ENCODE data around the gene AVPR2. TPM values are rescaled to one million over a fixed set of nuclear protein-coding genes. Genes with fewer than 3 reads are reported as not detected.

AVPR2 gene
- 0.53 TPM for total RNA-seq
- polyA plus RNA-seq = 7.7 TPM

GRCh38 chrX:153903991-153904957, at the start of gene AVPR2:
Gene AVPR2 (plus strand): TSS chrX:153904673. CDS start chrX:153905146, 473 bp downstream.
- WGBS = 40% methylated on average over 26 of the region's 26 CpGs
- DNase-seq (ENCODE audit: extremely low spot score) = no peak
- no peak within 1 kb of the TSS for H3K27ac ChIP-seq (ENCODE audit: low read depth)
- H3K36me3 ChIP-seq (ENCODE audit: insufficient read depth) = no peaks in the 10 kb centered on the region
- no peaks in the 10 kb centered on the region for H3K4me1 ChIP-seq (ENCODE audit: insufficient read depth)
- no peak within 1 kb of the TSS for H3K4me3 ChIP-seq (ENCODE audit: low read depth, low read length)

GRCh38 chrX:153854702-153855101, 49.8 kb upstream of the AVPR2 start:
- Histone ChIP-seq H3K4me3 (ENCODE audit: low read depth, low read length) (no peak overlapping the region), H3K4me1 (ENCODE audit: insufficient read depth) (no peaks in the 10 kb centered on the region), H3K36me3 (ENCODE audit: insufficient read depth) (no peaks in the 10 kb centered on the region), H3K27ac (ENCODE audit: low read depth) (no peak overlapping the region)
- 83% methylated on average over 9 of the region's 9 CpGs for WGBS
- no peak for DNase-seq (ENCODE audit: extremely low spot score)

- no peak for DNase-seq (ENCODE audit: extremely low spot score)
- H3K4me3 ChIP-seq (ENCODE audit: low read depth, low read length) = no peak overlapping the region
- WGBS = 86% methylated on average over 2 of the region's 2 CpGs
- H3K36me3 ChIP-seq (ENCODE audit: insufficient read depth) = no peaks in the 10 kb centered on the region
- H3K27ac ChIP-seq (ENCODE audit: low read depth) = no peak overlapping the region
- H3K4me1 ChIP-seq (ENCODE audit: insufficient read depth) = no peaks in the 10 kb centered on the region
Measured at GRCh38 chrX:153857348-153857903, 47.0 kb upstream of the AVPR2 start.

- Histone ChIP-seq H3K27ac (ENCODE audit: low read depth) (no peak overlapping the region), H3K36me3 (ENCODE audit: insufficient read depth) (no peaks in the 10 kb centered on the region), H3K4me3 (ENCODE audit: low read depth, low read length) (no peak overlapping the region), H3K4me1 (ENCODE audit: insufficient read depth) (no peaks in the 10 kb centered on the region)
- 74% methylated on average over 10 of the region's 10 CpGs for WGBS
- DNase-seq (ENCODE audit: extremely low spot score) = no peak
Measured at GRCh38 chrX:153861151-153861550, 43.3 kb upstream of the AVPR2 start.

GRCh38 chrX:153861733-153862310, 42.7 kb upstream of the AVPR2 start:
- H3K4me1 ChIP-seq (ENCODE audit: insufficient read depth) = no peaks in the 10 kb centered on the region
- H3K27ac ChIP-seq (ENCODE audit: low read depth) = no peak overlapping the region
- DNase-seq (ENCODE audit: extremely low spot score) = no peak
- H3K4me3 ChIP-seq (ENCODE audit: low read depth, low read length) = no peak overlapping the region
- no peaks in the 10 kb centered on the region for H3K36me3 ChIP-seq (ENCODE audit: insufficient read depth)
- WGBS = 53% methylated on average over 21 of the region's 21 CpGs

- WGBS = 40% methylated on average over 21 of the region's 22 CpGs
- DNase-seq (ENCODE audit: extremely low spot score) = no peak
- Histone ChIP-seq H3K4me1 (ENCODE audit: insufficient read depth) (no peaks in the 10 kb centered on the region), H3K27ac (ENCODE audit: low read depth) (no peak overlapping the region), H3K4me3 (ENCODE audit: low read depth, low read length) (no peak overlapping the region), H3K36me3 (ENCODE audit: insufficient read depth) (no peaks in the 10 kb centered on the region)
Measured at GRCh38 chrX:153862369-153863250, 41.9 kb upstream of the AVPR2 start.

GRCh38 chrX:153863251-153863991, 41.1 kb upstream of the AVPR2 start:
- H3K27ac ChIP-seq (ENCODE audit: low read depth) = no peak overlapping the region
- WGBS = 64% methylated on average over 28 of the region's 28 CpGs
- H3K36me3 ChIP-seq (ENCODE audit: insufficient read depth) = no peaks in the 10 kb centered on the region
- H3K4me3 ChIP-seq (ENCODE audit: low read depth, low read length) = no peak overlapping the region
- no peak for DNase-seq (ENCODE audit: extremely low spot score)
- H3K4me1 ChIP-seq (ENCODE audit: insufficient read depth) = no peaks in the 10 kb centered on the region

GRCh38 chrX:153864101-153864500, 40.4 kb upstream of the AVPR2 start:
- WGBS = 90% methylated on average over 10 of the region's 10 CpGs
- H3K4me1 ChIP-seq (ENCODE audit: insufficient read depth) = no peaks in the 10 kb centered on the region
- no peaks in the 10 kb centered on the region for H3K36me3 ChIP-seq (ENCODE audit: insufficient read depth)
- H3K27ac ChIP-seq (ENCODE audit: low read depth) = no peak overlapping the region
- H3K4me3 ChIP-seq (ENCODE audit: low read depth, low read length) = no peak overlapping the region
- no peak for DNase-seq (ENCODE audit: extremely low spot score)

GRCh38 chrX:153864561-153865320, 39.7 kb upstream of the AVPR2 start:
- Histone ChIP-seq H3K27ac (ENCODE audit: low read depth) (no peak overlapping the region), H3K4me3 (ENCODE audit: low read depth, low read length) (no peak overlapping the region), H3K36me3 (ENCODE audit: insufficient read depth) (no peaks in the 10 kb centered on the region), H3K4me1 (ENCODE audit: insufficient read depth) (no peaks in the 10 kb centered on the region)
- 81% methylated on average over 30 of the region's 30 CpGs for WGBS
- DNase-seq (ENCODE audit: extremely low spot score) = no peak

- Histone ChIP-seq H3K4me3 (ENCODE audit: low read depth, low read length) (no peak overlapping the region), H3K4me1 (ENCODE audit: insufficient read depth) (no peaks in the 10 kb centered on the region), H3K27ac (ENCODE audit: low read depth) (no peak overlapping the region), H3K36me3 (ENCODE audit: insufficient read depth) (no peaks in the 10 kb centered on the region)
- no peak for DNase-seq (ENCODE audit: extremely low spot score)
- 91% methylated on average over 11 of the region's 11 CpGs for WGBS
Measured at GRCh38 chrX:153865321-153865580, 39.2 kb upstream of the AVPR2 start.

- H3K4me3 ChIP-seq (ENCODE audit: low read depth, low read length) = no peak overlapping the region
- 90% methylated on average over 9 of the region's 9 CpGs for WGBS
- DNase-seq (ENCODE audit: extremely low spot score) = no peak
- no peaks in the 10 kb centered on the region for H3K4me1 ChIP-seq (ENCODE audit: insufficient read depth)
- no peak overlapping the region for H3K27ac ChIP-seq (ENCODE audit: low read depth)
- no peaks in the 10 kb centered on the region for H3K36me3 ChIP-seq (ENCODE audit: insufficient read depth)
Measured at GRCh38 chrX:153865685-153866084, 38.8 kb upstream of the AVPR2 start.

GRCh38 chrX:153866302-153867019, 38.0 kb upstream of the AVPR2 start:
- no peaks in the 10 kb centered on the region for H3K36me3 ChIP-seq (ENCODE audit: insufficient read depth)
- no peak for DNase-seq (ENCODE audit: extremely low spot score)
- H3K4me3 ChIP-seq (ENCODE audit: low read depth, low read length) = no peak overlapping the region
- H3K27ac ChIP-seq (ENCODE audit: low read depth) = no peak overlapping the region
- WGBS = 83% methylated on average over 22 of the region's 22 CpGs
- no peaks in the 10 kb centered on the region for H3K4me1 ChIP-seq (ENCODE audit: insufficient read depth)
